Measurements from ENCODE around the gene GART.

GART gene

GRCh38 chr21:33455686-33456446 lies 86.1 kb downstream of the GART start:
- peaks cover 12 to 36% of the 10 kb centered on the region in 2 donors for H3K36me3 ChIP-seq (ENCODE audit: control insufficient read depth in 1 of 2, insufficient read depth in 2 of 2, low read length in 2 of 2)
- H3K4me1 ChIP-seq (ENCODE audit: control insufficient read depth in 1 of 2, insufficient read depth in 2 of 2, low read length in 2 of 2): no peaks in the 10 kb centered on the region
- H3K27ac ChIP-seq (ENCODE audit: low read length): no peak overlapping the region

More at GRCh38 chr21:33455686-33456446, 86.1 kb downstream of the GART start:
- H3K4me3 ChIP-seq (ENCODE audit: low read depth in 1 of 2, low read length in 2 of 2): no peak overlapping the region
- no peaks in the 10 kb centered on the region for H3K9me3 ChIP-seq (ENCODE audit: control insufficient read depth in 1 of 2, low read length in 2 of 2)
- no peaks in the 10 kb centered on the region for H3K27me3 ChIP-seq (ENCODE audit: low read depth, low read length)
